ENCODE data around the gene ENOX1.

Gene ENOX1

DNA sequence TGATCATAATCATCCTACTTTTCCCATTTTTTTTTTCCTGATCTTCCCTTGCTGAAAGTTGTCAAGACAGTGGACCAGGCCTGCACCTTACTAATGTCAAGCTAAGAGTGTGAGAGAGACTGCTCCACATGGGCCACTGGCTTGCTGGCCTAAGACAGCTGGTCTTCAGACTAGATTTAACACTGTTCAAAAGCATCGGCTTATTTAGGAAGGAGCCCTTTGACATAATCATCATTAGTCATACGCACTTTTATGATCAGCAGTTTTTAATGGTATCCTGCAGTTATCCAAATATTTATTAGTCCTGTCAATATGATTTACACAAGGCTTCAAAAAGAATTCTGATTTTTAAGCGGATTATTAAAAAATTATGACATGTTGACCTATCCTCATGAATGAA lies 492.8 kb downstream of the ENOX1 start:
- H3K27me3 Mint-ChIP-seq, result peaks cover 8% of the 10 kb centered on the region
- no peaks in the 10 kb centered on the region for H3K4me1 Mint-ChIP-seq (ENCODE audit: low read depth)
- DNase-seq, result no peak
- H3K36me3 Mint-ChIP-seq (ENCODE audit: low read depth), result no peaks in the 10 kb centered on the region
- no peak overlapping the region for H3K4me3 Mint-ChIP-seq
- H3K9me3 Mint-ChIP-seq, result no peaks in the 10 kb centered on the region
- H3K27ac Mint-ChIP-seq, result no peak overlapping the region

DNA sequence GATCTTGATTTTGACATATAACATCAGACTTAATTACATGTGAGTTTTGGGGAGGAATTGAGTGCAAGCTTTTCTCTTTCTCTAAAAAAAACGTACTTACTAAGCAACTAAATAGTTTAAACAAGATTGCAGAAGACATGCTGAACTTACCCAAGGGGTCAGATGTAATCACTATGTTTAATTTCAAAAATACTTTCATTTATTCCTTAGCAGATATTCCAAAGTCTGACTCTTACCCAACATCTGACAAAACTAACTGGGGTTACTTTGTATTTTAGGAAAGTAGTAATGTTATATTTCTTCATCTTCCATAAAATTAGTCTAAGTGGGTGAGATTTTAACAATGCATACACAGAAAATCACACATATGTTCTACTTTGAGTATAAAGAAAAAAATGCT lies 493.2 kb downstream of the ENOX1 start:
- no peaks in the 10 kb centered on the region for H3K9me3 Mint-ChIP-seq
- H3K27ac Mint-ChIP-seq, result no peak overlapping the region
- H3K4me1 Mint-ChIP-seq (ENCODE audit: low read depth), result no peaks in the 10 kb centered on the region
- H3K4me3 Mint-ChIP-seq, result no peak overlapping the region
- H3K36me3 Mint-ChIP-seq (ENCODE audit: low read depth), result no peaks in the 10 kb centered on the region
- DNase-seq, result no peak
- peaks cover 8% of the 10 kb centered on the region for H3K27me3 Mint-ChIP-seq

DNA sequence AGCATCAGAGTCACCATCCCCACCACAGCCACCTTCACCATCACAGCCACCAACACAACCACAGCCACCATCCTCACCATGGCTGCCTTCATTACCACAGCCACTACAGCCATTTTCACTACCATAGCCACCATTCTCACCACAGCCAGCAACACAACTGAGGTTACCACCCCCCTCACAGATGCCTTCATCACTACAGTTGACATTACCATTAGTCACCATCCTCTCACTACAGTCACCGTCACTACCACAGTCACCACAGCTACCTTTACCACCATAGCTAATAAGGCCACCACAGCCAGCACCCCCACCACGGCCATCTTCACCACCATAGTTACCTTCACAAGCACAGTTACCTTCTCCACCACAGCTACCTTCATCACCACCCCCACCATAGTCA lies 493.8 kb downstream of the ENOX1 start:
- H3K27ac Mint-ChIP-seq, result no peak overlapping the region
- DNase-seq, result no peak
- H3K36me3 Mint-ChIP-seq (ENCODE audit: low read depth), result no peaks in the 10 kb centered on the region
- no peak overlapping the region for H3K4me3 Mint-ChIP-seq
- no peaks in the 10 kb centered on the region for H3K9me3 Mint-ChIP-seq
- H3K4me1 Mint-ChIP-seq (ENCODE audit: low read depth), result no peaks in the 10 kb centered on the region
- peaks cover 8% of the 10 kb centered on the region for H3K27me3 Mint-ChIP-seq

DNA sequence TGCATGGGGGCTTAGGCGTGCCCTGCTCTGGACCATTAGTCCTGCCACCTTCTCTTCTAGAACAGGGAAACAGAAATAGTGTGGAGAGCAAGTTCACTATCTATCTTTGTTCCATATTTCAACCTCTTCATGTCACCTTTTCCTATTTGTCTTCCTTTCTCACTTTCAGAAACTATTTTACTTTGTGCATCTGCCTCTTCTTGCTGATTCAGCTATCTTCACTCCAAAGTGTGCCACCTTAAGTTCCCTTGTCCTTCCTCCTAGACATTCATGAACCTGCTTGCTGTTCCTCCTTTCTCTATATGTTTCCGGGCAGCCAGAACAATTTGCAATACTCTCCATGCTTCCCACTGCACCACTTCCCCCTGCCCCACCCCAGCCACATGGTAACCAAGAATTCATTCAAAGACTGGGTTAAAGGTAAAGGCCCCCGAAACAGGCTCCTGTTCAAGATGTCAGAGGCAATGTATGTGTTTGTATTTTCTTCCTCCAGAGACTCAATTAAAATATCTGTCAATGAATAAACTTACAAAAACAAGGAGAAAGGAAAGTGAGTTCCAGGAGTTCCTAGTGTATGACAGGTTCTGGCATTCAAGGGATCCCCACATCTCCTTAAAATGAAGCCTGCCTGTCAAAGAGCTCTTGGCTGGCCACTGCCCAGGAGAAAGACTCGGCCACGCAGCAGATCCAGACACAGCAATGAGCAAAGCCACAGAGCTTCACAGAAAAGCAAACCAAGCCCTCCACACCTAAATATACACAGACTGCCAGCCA lies 495.3 kb downstream of the ENOX1 start:
- no peak overlapping the region for H3K27ac Mint-ChIP-seq
- no peaks in the 10 kb centered on the region for H3K36me3 Mint-ChIP-seq (ENCODE audit: low read depth)
- no peak for DNase-seq
- H3K4me1 Mint-ChIP-seq (ENCODE audit: low read depth), result no peaks in the 10 kb centered on the region
- no peaks in the 10 kb centered on the region for H3K9me3 Mint-ChIP-seq
- H3K4me3 Mint-ChIP-seq, result no peak overlapping the region
- H3K27me3 Mint-ChIP-seq, result peaks cover 14% of the 10 kb centered on the region

DNA sequence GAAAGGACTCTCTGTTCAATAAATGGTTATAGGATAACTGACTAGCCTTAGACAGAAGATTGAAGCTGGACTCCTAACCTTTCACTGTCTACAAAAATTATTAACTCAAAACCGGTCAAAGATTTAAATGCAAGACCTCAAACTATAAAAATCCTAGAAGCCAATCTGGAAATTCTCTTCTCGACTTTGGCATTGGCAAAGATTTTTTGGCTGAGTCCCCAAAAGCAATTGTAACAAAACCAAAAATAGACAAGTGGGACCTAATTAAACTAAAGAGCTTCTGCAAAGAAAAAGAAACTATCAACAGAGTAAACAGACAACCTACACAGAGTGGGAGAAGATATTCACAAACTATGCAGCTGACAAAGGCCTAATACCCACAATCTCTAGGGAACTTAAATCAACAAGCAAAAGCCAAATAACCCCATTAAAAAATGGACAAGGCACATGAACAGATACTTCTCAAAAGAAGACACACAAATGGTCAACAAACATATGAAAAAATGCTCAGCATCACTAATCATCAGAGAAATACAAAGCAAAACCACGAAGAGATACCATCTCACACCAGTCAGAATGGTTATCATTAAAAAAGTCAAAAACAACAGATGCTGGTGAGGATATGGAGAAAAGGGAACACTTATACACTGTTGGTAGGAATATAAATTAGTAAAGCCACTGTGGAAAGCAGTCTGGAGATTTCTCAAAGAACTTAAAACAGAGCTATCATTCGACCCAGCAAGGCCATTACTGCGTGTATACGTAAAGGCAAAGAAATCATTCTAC lies 497.1 kb downstream of the ENOX1 start:
- Mint-ChIP-seq H3K4me1 (ENCODE audit: low read depth) (no peaks in the 10 kb centered on the region), H3K4me3 (no peak overlapping the region), H3K27me3 (peaks cover 17% of the 10 kb centered on the region), H3K36me3 (ENCODE audit: low read depth) (no peaks in the 10 kb centered on the region), H3K27ac (no peak overlapping the region), H3K9me3 (no peaks in the 10 kb centered on the region)
- DNase-seq, result no peak

DNA sequence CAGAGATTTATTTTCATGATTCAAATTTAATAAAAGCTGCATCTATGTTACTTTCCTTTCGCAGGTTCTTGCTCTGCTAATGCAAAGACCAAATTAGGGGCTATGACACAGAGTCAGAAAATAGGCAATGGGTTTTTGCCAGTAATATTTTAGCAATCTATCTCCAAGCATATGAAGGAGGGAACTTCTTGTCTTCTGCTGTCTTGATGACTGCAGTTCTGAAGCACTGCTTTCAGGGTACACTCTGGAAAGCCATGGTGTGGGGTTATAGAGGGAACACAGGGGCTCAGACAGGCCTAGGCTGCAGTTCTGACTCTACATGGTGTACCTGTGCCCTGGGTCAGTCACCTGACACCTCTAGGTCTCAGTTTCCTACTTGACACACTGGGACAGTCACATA lies 500.0 kb downstream of the ENOX1 start:
- no peak overlapping the region for H3K27ac Mint-ChIP-seq
- H3K4me1 Mint-ChIP-seq (ENCODE audit: low read depth), result no peaks in the 10 kb centered on the region
- DNase-seq, result no peak
- H3K27me3 Mint-ChIP-seq, result peaks cover 17% of the 10 kb centered on the region
- no peak overlapping the region for H3K4me3 Mint-ChIP-seq
- no peaks in the 10 kb centered on the region for H3K9me3 Mint-ChIP-seq
- no peaks in the 10 kb centered on the region for H3K36me3 Mint-ChIP-seq (ENCODE audit: low read depth)

DNA sequence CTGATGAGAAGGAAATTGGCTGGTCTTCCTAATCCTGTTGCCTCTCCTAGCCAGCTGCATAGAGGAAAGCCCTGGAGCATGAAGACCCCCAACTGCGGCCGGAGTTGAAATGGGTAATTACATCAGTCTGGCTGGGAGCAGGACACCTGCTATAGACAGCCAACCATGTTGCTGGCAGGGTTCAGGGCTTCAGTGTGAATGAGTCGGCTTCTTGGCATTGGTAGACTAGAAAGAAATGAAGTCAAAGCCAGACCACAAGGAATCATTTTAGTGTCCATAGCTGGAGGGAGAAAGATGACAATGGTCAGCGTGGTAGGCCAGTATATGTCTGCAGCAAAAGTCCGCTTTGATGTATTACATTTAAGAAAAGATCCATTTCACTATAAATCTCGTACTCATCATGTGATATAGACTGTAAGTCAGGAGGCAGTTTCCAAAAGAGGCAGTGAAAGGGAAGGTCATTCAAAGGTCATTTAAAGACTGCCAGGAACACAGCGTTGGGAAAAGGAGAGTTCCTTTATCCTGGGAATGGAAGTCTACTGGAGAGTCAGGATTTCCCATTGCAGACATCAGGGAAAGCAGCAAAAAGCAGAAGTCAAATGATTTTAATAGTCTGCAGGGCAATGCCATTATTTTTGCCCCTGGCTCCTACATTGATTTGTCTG lies 500.7 kb downstream of the ENOX1 start:
- Mint-ChIP-seq H3K9me3 (no peaks in the 10 kb centered on the region), H3K4me3 (no peak overlapping the region), H3K4me1 (ENCODE audit: low read depth) (no peaks in the 10 kb centered on the region), H3K36me3 (ENCODE audit: low read depth) (no peaks in the 10 kb centered on the region), H3K27me3 (peaks cover 17% of the 10 kb centered on the region), H3K27ac (no peak overlapping the region)
- DNase-seq, result no peak

DNA sequence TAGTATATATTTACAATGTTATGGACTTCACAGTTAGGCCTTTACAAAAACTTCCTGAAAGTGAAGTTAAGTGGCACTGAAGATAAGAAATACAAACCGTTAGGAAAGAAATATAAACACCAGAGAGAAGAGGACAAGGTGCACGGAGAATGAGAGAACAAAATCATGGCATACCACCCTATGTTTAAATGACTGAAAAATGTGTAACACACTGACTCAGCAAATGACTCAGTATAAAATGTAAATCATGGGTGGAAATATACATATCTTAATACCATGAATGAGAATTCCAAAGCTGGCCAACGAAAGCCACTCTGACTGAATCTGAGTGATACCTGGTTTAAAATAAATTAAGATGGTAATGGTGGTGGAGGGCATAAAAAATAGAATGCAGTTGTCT lies 502.6 kb downstream of the ENOX1 start:
- no peak for DNase-seq
- peaks cover 17% of the 10 kb centered on the region for H3K27me3 Mint-ChIP-seq

DNA sequence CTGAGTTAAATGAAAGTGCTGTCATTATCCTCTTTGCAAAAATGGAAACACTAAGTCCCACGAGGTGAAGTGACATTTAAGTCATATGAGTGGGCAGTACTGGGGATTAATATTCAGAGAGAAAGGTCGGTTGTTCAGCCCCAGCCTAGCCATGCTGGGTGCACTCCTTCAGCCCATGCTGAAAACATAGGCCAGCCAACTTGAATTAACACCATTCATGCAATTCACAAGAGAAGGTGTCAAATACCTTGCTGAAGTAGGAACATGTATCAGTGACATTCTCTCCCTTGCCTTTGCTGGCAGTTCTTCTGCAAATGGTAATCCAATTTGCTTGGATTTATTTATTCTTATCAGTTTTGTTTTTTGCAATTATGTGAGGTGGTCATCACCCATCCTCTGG lies 507.1 kb downstream of the ENOX1 start:
- DNase-seq, result no peak
- Mint-ChIP-seq H3K9me3 (no peaks in the 10 kb centered on the region), H3K27ac (no peak overlapping the region), H3K27me3 (no peaks in the 10 kb centered on the region), H3K36me3 (ENCODE audit: low read depth) (no peaks in the 10 kb centered on the region), H3K4me1 (ENCODE audit: low read depth) (no peaks in the 10 kb centered on the region), H3K4me3 (no peak overlapping the region)

More for the DNA sequence above, 502.6 kb downstream of the ENOX1 start:
- no peaks in the 10 kb centered on the region for H3K36me3 Mint-ChIP-seq (ENCODE audit: low read depth)
- H3K27ac Mint-ChIP-seq, result no peak overlapping the region
- H3K4me3 Mint-ChIP-seq, result no peak overlapping the region
- H3K4me1 Mint-ChIP-seq (ENCODE audit: low read depth), result no peaks in the 10 kb centered on the region
- no peaks in the 10 kb centered on the region for H3K9me3 Mint-ChIP-seq

DNA sequence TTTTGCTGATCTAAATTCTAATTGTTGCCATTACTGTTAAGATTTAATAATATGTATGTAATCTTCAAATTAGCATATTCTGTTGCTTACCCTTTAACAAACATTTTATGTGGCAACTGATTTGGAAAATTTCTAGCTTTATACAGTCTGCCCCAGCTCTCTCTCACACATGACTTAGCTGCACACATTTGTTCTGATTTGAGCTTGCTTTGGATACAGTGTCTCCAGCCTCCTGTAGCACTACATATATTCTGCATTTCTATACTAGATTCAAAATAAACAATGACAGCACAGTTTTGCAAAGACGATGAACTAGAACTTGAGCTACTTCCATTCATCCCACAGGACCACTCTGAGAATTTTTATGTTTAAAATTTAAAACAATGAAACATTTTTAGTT lies 508.6 kb downstream of the ENOX1 start:
- Mint-ChIP-seq H3K4me1 (ENCODE audit: low read depth) (no peaks in the 10 kb centered on the region), H3K4me3 (no peak overlapping the region), H3K27ac (no peak overlapping the region), H3K9me3 (no peaks in the 10 kb centered on the region), H3K27me3 (no peaks in the 10 kb centered on the region), H3K36me3 (ENCODE audit: low read depth) (no peaks in the 10 kb centered on the region)
- no peak for DNase-seq

DNA sequence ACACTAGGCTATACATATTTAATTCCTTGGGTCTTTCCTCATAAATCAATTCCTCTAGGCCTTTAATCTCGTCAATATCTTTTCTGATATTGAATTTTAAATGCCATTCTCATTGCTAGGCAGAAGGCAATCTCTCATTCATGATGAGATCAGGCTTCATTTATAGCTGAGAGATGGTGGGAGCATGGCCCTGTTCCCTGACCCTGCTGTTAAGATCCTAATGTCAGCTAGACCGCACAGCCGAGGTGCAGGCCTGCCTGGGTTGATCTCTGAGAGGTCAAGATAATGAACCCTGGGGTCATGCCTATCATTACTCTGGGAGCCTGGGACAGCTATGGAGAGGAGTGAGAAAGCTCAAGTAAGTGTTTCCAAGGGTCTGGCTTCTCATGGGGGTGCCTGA lies 509.6 kb downstream of the ENOX1 start:
- H3K27me3 Mint-ChIP-seq, result no peaks in the 10 kb centered on the region
- no peaks in the 10 kb centered on the region for H3K4me1 Mint-ChIP-seq (ENCODE audit: low read depth)
- no peak overlapping the region for H3K4me3 Mint-ChIP-seq
- H3K9me3 Mint-ChIP-seq, result no peaks in the 10 kb centered on the region
- no peak overlapping the region for H3K27ac Mint-ChIP-seq
- no peak for DNase-seq
- H3K36me3 Mint-ChIP-seq (ENCODE audit: low read depth), result no peaks in the 10 kb centered on the region

DNA sequence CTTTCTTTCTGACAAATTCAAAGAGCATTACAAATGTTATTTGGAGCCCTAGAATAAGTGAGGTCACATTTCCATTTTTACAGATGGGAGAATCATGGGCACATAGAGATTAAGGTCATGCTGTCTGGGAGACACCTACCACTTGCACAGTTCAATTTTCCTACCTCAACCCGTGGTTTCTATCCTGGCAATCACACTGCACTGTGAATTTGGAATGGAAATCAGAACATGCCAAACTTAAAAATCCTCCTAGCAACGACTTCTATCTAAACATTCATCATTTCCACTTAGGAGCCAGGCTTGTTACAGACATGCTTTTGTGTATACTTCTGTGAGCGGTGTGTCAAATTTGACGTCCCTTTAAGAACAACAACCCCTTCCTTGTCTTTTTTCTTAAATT lies 511.9 kb downstream of the ENOX1 start:
- H3K27ac Mint-ChIP-seq, result no peak overlapping the region
- H3K4me3 Mint-ChIP-seq, result no peak overlapping the region
- H3K4me1 Mint-ChIP-seq (ENCODE audit: low read depth), result no peaks in the 10 kb centered on the region
- no peaks in the 10 kb centered on the region for H3K9me3 Mint-ChIP-seq
- no peak for DNase-seq
- H3K36me3 Mint-ChIP-seq (ENCODE audit: low read depth), result no peaks in the 10 kb centered on the region
- no peaks in the 10 kb centered on the region for H3K27me3 Mint-ChIP-seq

DNA sequence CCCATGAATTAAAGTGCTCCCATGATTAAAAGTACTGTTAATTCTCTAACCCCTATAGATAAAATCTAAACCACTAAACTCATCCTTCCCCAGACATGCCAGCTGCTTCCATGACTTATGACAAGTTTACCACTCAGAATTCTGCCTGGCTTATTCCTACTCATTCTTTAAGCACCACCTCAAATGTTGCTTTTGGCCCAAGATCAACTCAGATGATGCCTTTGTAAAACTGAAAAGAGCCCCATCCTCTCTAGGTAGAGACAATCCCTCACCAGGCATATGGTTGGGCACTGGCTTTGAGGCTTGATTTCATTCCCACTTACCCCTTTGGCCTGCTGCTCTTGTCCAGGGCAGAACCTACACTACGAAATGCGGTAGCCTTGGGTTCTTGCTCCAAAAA lies 513.4 kb downstream of the ENOX1 start:
- Mint-ChIP-seq H3K9me3 (no peaks in the 10 kb centered on the region), H3K4me1 (ENCODE audit: low read depth) (no peaks in the 10 kb centered on the region), H3K27ac (no peak overlapping the region), H3K27me3 (no peaks in the 10 kb centered on the region), H3K4me3 (no peak overlapping the region), H3K36me3 (ENCODE audit: low read depth) (no peaks in the 10 kb centered on the region)
- no peak for DNase-seq

DNA sequence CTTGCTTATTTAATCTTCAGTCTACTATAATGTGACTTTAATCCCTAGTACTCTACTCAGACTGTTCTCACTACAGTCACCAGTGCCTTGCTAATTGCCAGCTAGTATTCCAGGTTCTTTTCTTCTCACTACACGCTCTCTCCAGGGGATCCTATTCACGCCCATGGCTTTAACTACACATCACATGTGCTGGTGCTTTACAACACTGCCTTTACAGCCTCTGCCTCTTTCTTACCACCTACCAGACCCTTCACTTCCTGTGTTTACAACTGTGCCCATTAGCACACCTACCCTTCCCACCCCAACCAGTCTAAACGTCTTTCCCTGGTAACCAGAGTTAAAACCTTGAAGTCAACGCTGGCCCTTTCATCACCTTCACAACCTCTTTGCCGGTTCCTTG lies 513.9 kb downstream of the ENOX1 start:
- H3K36me3 Mint-ChIP-seq (ENCODE audit: low read depth), result no peaks in the 10 kb centered on the region
- no peaks in the 10 kb centered on the region for H3K9me3 Mint-ChIP-seq
- no peaks in the 10 kb centered on the region for H3K27me3 Mint-ChIP-seq
- no peak overlapping the region for H3K4me3 Mint-ChIP-seq
- no peak overlapping the region for H3K27ac Mint-ChIP-seq
- H3K4me1 Mint-ChIP-seq (ENCODE audit: low read depth), result no peaks in the 10 kb centered on the region
- no peak for DNase-seq

DNA sequence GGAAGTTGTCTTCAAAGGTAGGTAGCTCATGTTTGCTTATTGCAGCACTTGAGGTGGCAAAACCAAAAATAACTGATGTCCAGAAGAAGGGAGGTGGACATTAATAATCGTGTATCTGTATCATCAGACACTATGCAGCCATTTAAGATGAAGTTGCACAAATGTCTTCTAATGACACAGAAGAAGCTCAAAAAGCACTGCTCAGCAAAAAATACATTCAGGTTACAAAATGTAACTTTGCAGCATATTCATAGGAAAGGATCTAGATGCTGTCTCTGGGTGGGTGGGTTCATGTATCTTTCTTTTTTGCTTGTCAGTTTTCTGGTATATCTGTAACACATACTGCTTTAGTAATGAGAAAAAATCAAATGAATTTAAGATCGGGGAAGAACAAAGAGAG lies 515.6 kb downstream of the ENOX1 start:
- no peaks in the 10 kb centered on the region for H3K27me3 Mint-ChIP-seq
- no peak overlapping the region for H3K27ac Mint-ChIP-seq
- no peaks in the 10 kb centered on the region for H3K9me3 Mint-ChIP-seq
- DNase-seq, result no peak
- no peak overlapping the region for H3K4me3 Mint-ChIP-seq
- no peaks in the 10 kb centered on the region for H3K36me3 Mint-ChIP-seq (ENCODE audit: low read depth)
- no peaks in the 10 kb centered on the region for H3K4me1 Mint-ChIP-seq (ENCODE audit: low read depth)

All from activated T-cell treated with anti-CD3 and anti-CD28 coated beads, Interleukin-2, amount 50 U/mL, for 24 hours (primary cell).